Measurements from ENCODE around the gene LIN9.

DNA sequence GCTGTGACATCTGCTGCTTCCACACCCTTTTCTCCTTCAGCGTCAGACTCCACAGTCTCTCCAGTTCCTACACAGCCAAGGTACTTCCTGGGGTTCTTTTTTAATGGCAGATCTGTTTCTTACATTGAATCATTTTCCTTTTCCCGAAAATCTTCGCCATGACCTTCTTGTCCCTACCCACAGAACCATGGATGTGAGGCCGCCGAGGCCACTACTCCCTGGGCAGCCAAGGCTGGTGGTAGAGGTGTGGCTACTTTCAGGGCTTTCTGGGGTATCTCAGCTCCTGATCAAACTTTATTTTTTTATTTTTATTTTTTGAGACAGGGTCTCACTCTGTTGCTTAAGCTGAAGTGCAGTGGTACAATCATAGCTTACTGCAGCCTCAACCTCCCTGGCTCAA is 9.5 kb upstream of the LIN9 start:
- no peak for TF ChIP-seq ZSCAN25 (CRISPR knock-in tag; IDR thresholded peaks at IDR 0.05)
- TF ChIP-seq TBL1XR1 (IDR thresholded peaks at IDR 0.05; ENCODE audit: borderline replicate concordance, low read length, partially characterized antibody) = no peak
- TF ChIP-seq, protein P1, sequence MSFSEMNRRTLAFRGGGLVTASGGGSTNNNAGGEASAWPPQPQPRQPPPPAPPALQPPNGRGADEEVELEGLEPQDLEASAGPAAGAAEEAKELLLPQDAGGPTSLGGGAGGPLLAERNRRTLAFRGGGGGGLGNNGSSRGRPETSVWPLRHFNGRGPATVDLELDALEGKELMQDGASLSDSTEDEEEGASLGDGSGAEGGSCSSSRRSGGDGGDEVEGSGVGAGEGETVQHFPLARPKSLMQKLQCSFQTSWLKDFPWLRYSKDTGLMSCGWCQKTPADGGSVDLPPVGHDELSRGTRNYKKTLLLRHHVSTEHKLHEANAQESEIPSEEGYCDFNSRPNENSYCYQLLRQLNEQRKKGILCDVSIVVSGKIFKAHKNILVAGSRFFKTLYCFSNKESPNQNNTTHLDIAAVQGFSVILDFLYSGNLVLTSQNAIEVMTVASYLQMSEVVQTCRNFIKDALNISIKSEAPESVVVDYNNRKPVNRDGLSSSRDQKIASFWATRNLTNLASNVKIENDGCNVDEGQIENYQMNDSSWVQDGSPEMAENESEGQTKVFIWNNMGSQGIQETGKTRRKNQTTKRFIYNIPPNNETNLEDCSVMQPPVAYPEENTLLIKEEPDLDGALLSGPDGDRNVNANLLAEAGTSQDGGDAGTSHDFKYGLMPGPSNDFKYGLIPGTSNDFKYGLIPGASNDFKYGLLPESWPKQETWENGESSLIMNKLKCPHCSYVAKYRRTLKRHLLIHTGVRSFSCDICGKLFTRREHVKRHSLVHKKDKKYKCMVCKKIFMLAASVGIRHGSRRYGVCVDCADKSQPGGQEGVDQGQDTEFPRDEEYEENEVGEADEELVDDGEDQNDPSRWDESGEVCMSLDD (CRISPR knock-in tag; IDR thresholded peaks at IDR 0.05; ENCODE audit: borderline replicate concordance) = no peak
- no peak for TF ChIP-seq HCFC1 (IDR thresholded peaks at IDR 0.05; ENCODE audit: low read depth, low read length)
- no peak for TF ChIP-seq RELA (CRISPR knock-in tag; IDR thresholded peaks at IDR 0.05)
- no peak for TF ChIP-seq RORA (CRISPR knock-in tag; IDR thresholded peaks at IDR 0.05)
- no peak for TF ChIP-seq MAZ (IDR thresholded peaks at IDR 0.05; ENCODE audit: borderline replicate concordance, low read depth, low read length)
- TF ChIP-seq MAZ (CRISPR knock-in tag; IDR thresholded peaks at IDR 0.05; ENCODE audit: low read depth) = no peak
